GM20431 (cell line): ENCODE data around the gene BAX.
"Not testable (repeated sequence)": the region's sequence is repeated elsewhere in the genome, so short reads cannot be mapped to it uniquely, and the experiment has no call there.

Source experiments
- in situ Hi-C: fragments of 300-500 bp; cut with MseI, MboI; formaldehyde crosslinking; loops from one replicate; pipeline ENCODE4 v1.15.0; 2020; ENCODE audit warnings: low sequenced_read_pairs; ENCODE audit not compliant: unreplicated experiment

The BAX gene

GRCh38 chr19:48954595-48955307 lies at the start of gene BAX:
BAX (plus strand) TSS chr19:48954875; CDS start chr19:48954929, 54 bp downstream.
- in situ Hi-C loops, result no loop called here

- in situ Hi-C loops, result no loop called here
Measured at GRCh38 chr19:48905664-48906063, 49.0 kb upstream of the BAX start.

- in situ Hi-C loops, result no loop called here
Measured at GRCh38 chr19:48906324-48906723, 48.4 kb upstream of the BAX start.

- in situ Hi-C loops, result no loop called here
Measured at GRCh38 chr19:48907671-48908070, 47.0 kb upstream of the BAX start.

GRCh38 chr19:48909424-48910077 lies 45.1 kb upstream of the BAX start:
- in situ Hi-C loops, result not testable (repeated sequence)

GRCh38 chr19:48910803-48911202 lies 43.9 kb upstream of the BAX start:
- in situ Hi-C loops, result no loop called here

- in situ Hi-C loops, result no loop called here
Measured at GRCh38 chr19:48913114-48913889, 41.4 kb upstream of the BAX start.

GRCh38 chr19:48914181-48914580 lies 40.5 kb upstream of the BAX start:
- in situ Hi-C loops, result no loop called here

GRCh38 chr19:48915757-48916156 lies 38.9 kb upstream of the BAX start:
- in situ Hi-C loops, result no loop called here

- in situ Hi-C loops, result no loop called here
Measured at GRCh38 chr19:48918071-48918470, 36.6 kb upstream of the BAX start.

GRCh38 chr19:48918801-48919247 lies 35.9 kb upstream of the BAX start:
- in situ Hi-C loops, result no loop called here

- in situ Hi-C loops, result not testable (repeated sequence)
Measured at GRCh38 chr19:48919271-48919670, 35.4 kb upstream of the BAX start.

GRCh38 chr19:48920949-48921348 lies 33.7 kb upstream of the BAX start:
- in situ Hi-C loops, result no loop called here

GRCh38 chr19:48921721-48922500 lies 32.8 kb upstream of the BAX start:
- in situ Hi-C loops, result no loop called here

GRCh38 chr19:48922548-48923490 lies 31.9 kb upstream of the BAX start:
- in situ Hi-C loops, result no loop called here

- in situ Hi-C loops, result no loop called here
Measured at GRCh38 chr19:48925240-48925843, 29.3 kb upstream of the BAX start.

- in situ Hi-C loops, result not testable (repeated sequence)
Measured at GRCh38 chr19:48925890-48926289, 28.8 kb upstream of the BAX start.

- in situ Hi-C loops, result no loop called here
Measured at GRCh38 chr19:48926909-48927308, 27.8 kb upstream of the BAX start.

GRCh38 chr19:48927692-48928091 lies 27.0 kb upstream of the BAX start:
- in situ Hi-C loops, result not testable (repeated sequence)
